B cell (primary cell): ENCODE data around the gene CBR4. TPM values are rescaled to one million over a fixed set of nuclear protein-coding genes. Genes with fewer than 3 reads are reported as not detected.

ENCODE experiments used
- ATAC-seq: fragments of 200-7000 bp; cut with Tn5 transposase; one replicate; pipeline ENCODE4 v1.10.0; 2021; ENCODE audit warnings: low read depth, mild to moderate bottlenecking, moderate number of reproducible peaks, moderate library complexity
- CTCF ChIA-PET: fragments of 350-600 bp; sonication (Branson Sonifier 250); formaldehyde crosslinking; loops from one replicate; lab custom pipeline; 2021; ENCODE audit warnings: antibody characterized with exemption, inconsistent platforms; lab: Charles Lee
- POLR2A ChIA-PET: fragments of 350-600 bp; sonication (Branson Sonifier 250); formaldehyde crosslinking; loops from one replicate; lab custom pipeline; 2021; ENCODE audit warnings: antibody characterized with exemption; lab: Charles Lee
- DNase-seq: peaks from one replicate; pipeline ENCODE4 v3.0.0; 2013
- H2AFZ ChIP-seq: 2 replicates; pipeline ENCODE4 v1.6.1; 2012; ENCODE audit warnings: mild to moderate bottlenecking, low read depth, low read length; ENCODE audit not compliant: insufficient read depth, poor library complexity, severe bottlenecking
- H3K27ac ChIP-seq, 2 donors: 1 replicate in 1 of 2; 2 replicates in 1 of 2; pipeline ENCODE4 v1.5.1; 2012 to 2013; ENCODE audit warnings: low read length in 2 of 2, mild to moderate bottlenecking in 2 of 2, moderate library complexity in 1 of 2
- H3K27me3 ChIP-seq, 4 experiments: fragments of 200-600 bp in 1 of 4; sonication (generic) in 1 of 4; replicated peaks in 1 of 4; 1 replicate in 2 of 4; 2 replicates in 2 of 4; pipeline versions ENCODE4 v1.6.1 to v1.7.0; 2013 to 2016; ENCODE audit warnings: low read length in 3 of 4, mild to moderate bottlenecking in 2 of 4, mixed read lengths in 1 of 4, moderate library complexity in 1 of 4; ENCODE audit not compliant: insufficient read depth in 4 of 4, control insufficient read depth in 3 of 4; ENCODE audit errors: control extremely low read depth in 1 of 4
- H3K36me3 ChIP-seq, 2 experiments: replicated peaks in 1 of 2; 1 replicate in 1 of 2; 2 replicates in 1 of 2; pipeline versions ENCODE4 v1.6.1 to v1.7.1; 2013; ENCODE audit warnings: low read length in 1 of 2; ENCODE audit not compliant: insufficient read depth in 2 of 2, control insufficient read depth in 1 of 2; ENCODE audit errors: control extremely low read depth in 1 of 2, extremely low read depth in 1 of 2
- H3K4me1 ChIP-seq, 2 donors: fragments of 200-600 bp in 1 of 2; sonication (generic) in 1 of 2; 1 replicate in 1 of 2; 2 replicates in 1 of 2; pipeline versions ENCODE4 v1.5.1 to v1.6.1; 2013 to 2017; ENCODE audit warnings: low read length in 2 of 2; ENCODE audit not compliant: control insufficient read depth in 2 of 2, insufficient read depth in 2 of 2
- H3K4me2 ChIP-seq: replicated peaks from 2 replicates; pipeline ENCODE3; 2012; ENCODE audit warnings: mild to moderate bottlenecking, low read depth, low read length; ENCODE audit not compliant: poor library complexity, severe bottlenecking
- H3K4me3 ChIP-seq, 5 experiments: fragments of 200-600 bp in 1 of 5; sonication (generic) in 1 of 5; 1 replicate in 3 of 5; 2 replicates in 2 of 5; pipeline versions ENCODE4 v1.5.1 to v1.7.0; 2011 to 2016; ENCODE audit warnings: low read length in 4 of 5, mild to moderate bottlenecking in 4 of 5, low read depth in 2 of 5, control low read depth in 1 of 5, moderate library complexity in 1 of 5; ENCODE audit not compliant: insufficient read depth in 1 of 5; ENCODE audit errors: control extremely low read depth in 1 of 5, extremely low read depth in 1 of 5
- H3K79me2 ChIP-seq: fragments of 200-600 bp; sonication (generic); one replicate; pipeline ENCODE4 v1.6.0; 2016; ENCODE audit warnings: low read length; ENCODE audit not compliant: control insufficient read depth, insufficient read depth
- H3K9ac ChIP-seq: fragments of 200-600 bp; sonication (generic); 2 replicates; pipeline ENCODE4 v1.6.1; 2017; ENCODE audit warnings: mild to moderate bottlenecking, low read length, moderate library complexity
- H3K9me3 ChIP-seq, 3 donors: one replicate each; pipeline versions ENCODE4 v1.6.1 to v1.7.1; 2013; ENCODE audit warnings: low read length in 2 of 3; ENCODE audit not compliant: control insufficient read depth in 2 of 3, insufficient read depth in 1 of 3; ENCODE audit errors: control extremely low read depth in 1 of 3
- H4K20me1 ChIP-seq: 2 replicates; pipeline ENCODE4 v1.6.0; 2012; ENCODE audit warnings: mild to moderate bottlenecking, low read length; ENCODE audit not compliant: insufficient read depth, control insufficient read depth, poor library complexity, severe bottlenecking
- H3K27ac Mint-ChIP-seq: one replicate; pipeline ENCODE4 v1.8.0; 2021; ENCODE audit warnings: mixed read lengths
- H3K27me3 Mint-ChIP-seq: one replicate; pipeline ENCODE4 v1.8.0; 2021; ENCODE audit warnings: mixed read lengths
- H3K4me1 Mint-ChIP-seq: one replicate; pipeline ENCODE4 v1.8.0; 2021; ENCODE audit warnings: mixed read lengths
- H3K4me3 Mint-ChIP-seq: one replicate; pipeline ENCODE4 v1.8.0; 2021; ENCODE audit warnings: mixed read lengths
- H3K9me3 Mint-ChIP-seq: one replicate; pipeline ENCODE4 v1.8.0; 2022; ENCODE audit warnings: mixed read lengths; ENCODE audit not compliant: insufficient read depth
- CTCF ChIP-seq: fragments of 200-600 bp; IDR thresholded peaks from one replicate; pipeline ENCODE4 v1.8.0; 2022; ENCODE audit warnings: antibody characterized with exemption, mild to moderate bottlenecking
- EZH2 ChIP-seq: IDR thresholded peaks from 2 replicates; pipeline ENCODE4 v1.6.1; 2012; ENCODE audit warnings: borderline replicate concordance, low read depth, mild to moderate bottlenecking, moderate library complexity, low read length; ENCODE audit not compliant: insufficient read depth, poor library complexity, severe bottlenecking
- WGBS: methylation state at CpG from one replicate; pipeline ENCODE4 v1.1.5; 2013; ENCODE audit warnings: missing lambda C conversion rate; ENCODE audit not compliant: insufficient coverage; 5-methylcytosine and 5-hydroxymethylcytosine counted together
- intact Hi-C: fragments of 100-400 bp; cut with micrococcal nuclease; formaldehyde crosslinking; loops from one replicate; pipeline ENCODE4 v1.10.0; 2022
- polyA plus RNA-seq: library from polyadenylated mRNA; depleted of rRNA; stranded (reverse); fragments of >200 nt; gene quantifications from 2 replicates; pipeline ENCODE4 v1.2.3, GENCODE V29; 2012
- total RNA-seq, 2 donors: library from RNA; stranded (reverse); fragments of 120-200 nt in 1 of 2; gene quantifications; 1 replicate in 1 of 2; 2 replicates in 1 of 2; pipeline versions ENCODE4 v1.2.3 to v1.2.4, GENCODE V29; 2013 to 2022

CBR4 gene
- total and polyA plus RNA-seq, 2 donors (not counting 1 experiment from before 2014, with no cell fraction given): 7.9 to 32.1 TPM

GRCh38 chr4:169042608-169043007 lies 32.6 kb upstream of the CBR4 start:
- Mint-ChIP-seq H3K27me3 (no peaks in the 10 kb centered on the region), H3K27ac (no peak overlapping the region), H3K4me3 (no peak overlapping the region), H3K9me3 (no peaks in the 10 kb centered on the region), H3K4me1 (no peaks in the 10 kb centered on the region)
- Histone ChIP-seq H3K4me3 (no peak overlapping the region), H3K79me2 (no peaks in the 10 kb centered on the region), H3K4me2 (no peak overlapping the region), H3K9me3 (no peaks in the 10 kb centered on the region), H3K4me1 (no peaks in the 10 kb centered on the region), H3K27me3 (no peaks in the 10 kb centered on the region), H2AFZ (no peak overlapping the region), H3K9ac (no peak overlapping the region), H3K36me3 (no peaks in the 10 kb centered on the region), H3K27ac (no peak overlapping the region), H4K20me1 (no peaks in the 10 kb centered on the region)
- POLR2A ChIA-PET: no interaction called here
- DNase-seq (no peak), ATAC-seq (no peak)
- no peak for TF ChIP-seq EZH2
- no peak for TF ChIP-seq CTCF
- 92% methylated on average over 1 of the region's 2 CpGs for WGBS
- intact Hi-C loops: no loop called here
- CTCF ChIA-PET: no interaction called here

- ATAC-seq (no peak), DNase-seq (no peak)
- H3K4me2 ChIP-seq: no peak overlapping the region
- H3K27me3 ChIP-seq: no peaks in the 10 kb centered on the region
- Mint-ChIP-seq H3K27me3 (no peaks in the 10 kb centered on the region), H3K4me3 (no peak overlapping the region), H3K4me1 (no peaks in the 10 kb centered on the region), H3K9me3 (no peaks in the 10 kb centered on the region), H3K27ac (no peak overlapping the region)
- H3K27ac ChIP-seq: no peak overlapping the region
- no peaks in the 10 kb centered on the region for H3K36me3 ChIP-seq
- intact Hi-C loops: no loop called here
- ChIA-PET CTCF (no interaction called here), POLR2A (no interaction called here)
- no peak for TF ChIP-seq EZH2
- TF ChIP-seq CTCF: no peak
- H4K20me1 ChIP-seq: no peaks in the 10 kb centered on the region
- no peak overlapping the region for H2AFZ ChIP-seq
- no peaks in the 10 kb centered on the region for H3K79me2 ChIP-seq
- H3K9me3 ChIP-seq: no peaks in the 10 kb centered on the region
- H3K4me3 ChIP-seq: no peak overlapping the region
- H3K9ac ChIP-seq: no peak overlapping the region
- 100% methylated on average over 2 of the region's 7 CpGs for WGBS
- no peaks in the 10 kb centered on the region for H3K4me1 ChIP-seq
Measured at GRCh38 chr4:169040559-169041261, 30.7 kb upstream of the CBR4 start.
